Peyer's patch (tissue), 4 donors: ENCODE data around the gene ZFP92. TPM values are rescaled to one million over a fixed set of nuclear protein-coding genes. Genes with fewer than 3 reads are reported as not detected.

ENCODE experiments used
- DNase-seq, 3 donors: peaks; one replicate each; pipeline ENCODE4 v3.0.0-alpha.2; 2017 to 2019
- H3K27ac ChIP-seq, 4 donors: fragments of 200-600 bp; sonication (generic); one replicate each; pipeline ENCODE4 v1.5.1; 2016 to 2019
- H3K27me3 ChIP-seq, 2 donors: fragments of 200-600 bp; sonication (generic); one replicate each; pipeline ENCODE4 v1.5.1; 2019
- H3K36me3 ChIP-seq, 3 donors: fragments of 200-600 bp; sonication (generic); one replicate each; pipeline ENCODE4 v1.5.1; 2016 to 2019
- H3K4me1 ChIP-seq, 4 donors: fragments of 200-600 bp; sonication (generic); one replicate each; pipeline ENCODE4 v1.5.1; 2016 to 2019
- H3K4me3 ChIP-seq, 4 donors: fragments of 200-600 bp; sonication (generic); 1 replicate in 3 of 4; 2 replicates in 1 of 4; pipeline ENCODE4 v1.5.1; 2016 to 2019; ENCODE audit warnings: mild to moderate bottlenecking in 1 of 4
- H3K9me3 ChIP-seq, 4 donors: fragments of 200-600 bp; sonication (generic); one replicate each; pipeline ENCODE4 v1.5.1; 2016 to 2019; ENCODE audit warnings: mild to moderate bottlenecking in 1 of 4
- POLR2A ChIP-seq, 2 donors: fragments of 450-650 bp; IDR thresholded peaks; one replicate each; pipeline ENCODE4 v1.5.1; 2017; ENCODE audit warnings: antibody characterized with exemption in 2 of 2, mild to moderate bottlenecking in 2 of 2, moderate library complexity in 2 of 2
- total RNA-seq, 4 donors: library from RNA; depleted of rRNA; stranded (reverse); fragments of >200 nt; gene quantifications; one replicate each; pipeline ENCODE4 v1.1.0, GENCODE V29; 2016
- TF ChIP-seq, protein P1 (sequence below), 6 experiments: fragments of 450-650 bp in 4 of 6; fragments of 200-600 bp in 2 of 6; sonication (generic) in 1 of 6; IDR thresholded peaks; one replicate each; pipeline ENCODE4 v1.5.1; 2017 to 2019; ENCODE audit warnings: antibody characterized with exemption in 6 of 6, mild to moderate bottlenecking in 3 of 6, moderate library complexity in 1 of 6

ZFP92 gene
- total RNA-seq, 4 donors from 2014 or later, result 0.19 to 2.3 (median 0.81) TPM

- no peak for DNase-seq
- TF ChIP-seq, protein P1, sequence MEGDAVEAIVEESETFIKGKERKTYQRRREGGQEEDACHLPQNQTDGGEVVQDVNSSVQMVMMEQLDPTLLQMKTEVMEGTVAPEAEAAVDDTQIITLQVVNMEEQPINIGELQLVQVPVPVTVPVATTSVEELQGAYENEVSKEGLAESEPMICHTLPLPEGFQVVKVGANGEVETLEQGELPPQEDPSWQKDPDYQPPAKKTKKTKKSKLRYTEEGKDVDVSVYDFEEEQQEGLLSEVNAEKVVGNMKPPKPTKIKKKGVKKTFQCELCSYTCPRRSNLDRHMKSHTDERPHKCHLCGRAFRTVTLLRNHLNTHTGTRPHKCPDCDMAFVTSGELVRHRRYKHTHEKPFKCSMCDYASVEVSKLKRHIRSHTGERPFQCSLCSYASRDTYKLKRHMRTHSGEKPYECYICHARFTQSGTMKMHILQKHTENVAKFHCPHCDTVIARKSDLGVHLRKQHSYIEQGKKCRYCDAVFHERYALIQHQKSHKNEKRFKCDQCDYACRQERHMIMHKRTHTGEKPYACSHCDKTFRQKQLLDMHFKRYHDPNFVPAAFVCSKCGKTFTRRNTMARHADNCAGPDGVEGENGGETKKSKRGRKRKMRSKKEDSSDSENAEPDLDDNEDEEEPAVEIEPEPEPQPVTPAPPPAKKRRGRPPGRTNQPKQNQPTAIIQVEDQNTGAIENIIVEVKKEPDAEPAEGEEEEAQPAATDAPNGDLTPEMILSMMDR (IDR thresholded peaks at IDR 0.05), result no peak
- TF ChIP-seq POLR2A (IDR thresholded peaks at IDR 0.05), result no peak
- Histone ChIP-seq H3K4me3 (no peak overlapping the region), H3K4me1 (no peaks in the 10 kb centered on the region), H3K27me3 (no peaks in the 10 kb centered on the region), H3K27ac (no peak overlapping the region), H3K9me3 (no peaks in the 10 kb centered on the region), H3K36me3 (no peaks in the 10 kb centered on the region)
Measured at GRCh38 chrX:153442463-153442862, 31.2 kb downstream of the ZFP92 start.

GRCh38 chrX:153443476-153444332 lies 32.4 kb downstream of the ZFP92 start:
- Histone ChIP-seq H3K36me3 (no peaks in the 10 kb centered on the region), H3K27ac (no peak overlapping the region), H3K4me1 (no peaks in the 10 kb centered on the region), H3K9me3 (no peaks in the 10 kb centered on the region), H3K4me3 (no peak overlapping the region), H3K27me3 (no peaks in the 10 kb centered on the region)
- no peak for DNase-seq
- TF ChIP-seq, protein P1 (IDR thresholded peaks at IDR 0.05), result no peak

DNA sequence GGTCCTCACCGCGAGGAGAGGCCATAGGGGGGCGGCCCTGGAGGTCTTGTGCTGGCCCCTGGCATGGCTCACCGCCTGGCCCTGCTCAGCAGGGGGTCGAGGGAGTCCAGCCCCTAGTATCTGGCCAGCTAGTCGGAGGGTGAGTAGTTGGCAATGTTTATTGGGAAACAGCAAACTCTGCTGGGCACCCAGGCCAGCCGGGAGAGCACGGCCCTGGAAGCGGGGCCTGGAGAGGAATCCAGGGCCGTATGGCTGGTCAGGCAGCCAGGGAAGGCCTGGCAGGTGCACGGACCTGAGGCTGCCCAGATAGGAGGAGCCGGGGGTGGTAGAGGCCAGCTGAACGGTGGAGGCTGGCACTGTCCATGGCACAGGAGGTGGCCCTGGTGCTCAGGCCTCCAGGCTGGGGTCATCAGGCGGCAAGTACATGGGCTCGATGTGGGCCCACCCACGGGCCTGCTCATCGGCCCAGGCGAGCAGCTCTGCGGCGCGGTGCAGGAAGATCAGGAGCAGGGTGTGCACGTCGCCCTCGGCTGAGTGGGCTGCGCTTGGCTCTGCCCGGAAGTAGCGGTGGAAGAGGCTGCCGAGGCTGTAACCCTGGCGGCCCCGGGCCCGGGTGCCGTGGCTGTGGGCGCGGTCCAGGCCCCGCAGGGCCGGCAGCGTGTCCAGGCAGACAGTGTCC lies 33.2 kb downstream of the ZFP92 start:
- H3K36me3 ChIP-seq, result no peaks in the 10 kb centered on the region
- TF ChIP-seq, protein P1 (IDR thresholded peaks at IDR 0.05), result no peak
- TF ChIP-seq POLR2A (IDR thresholded peaks at IDR 0.05), result no peak
- H3K4me3 ChIP-seq, result no peak overlapping the region
- DNase-seq, result no peak
- no peaks in the 10 kb centered on the region for H3K27me3 ChIP-seq
- no peaks in the 10 kb centered on the region for H3K9me3 ChIP-seq
- no peaks in the 10 kb centered on the region for H3K4me1 ChIP-seq
- H3K27ac ChIP-seq, result no peak overlapping the region

DNA sequence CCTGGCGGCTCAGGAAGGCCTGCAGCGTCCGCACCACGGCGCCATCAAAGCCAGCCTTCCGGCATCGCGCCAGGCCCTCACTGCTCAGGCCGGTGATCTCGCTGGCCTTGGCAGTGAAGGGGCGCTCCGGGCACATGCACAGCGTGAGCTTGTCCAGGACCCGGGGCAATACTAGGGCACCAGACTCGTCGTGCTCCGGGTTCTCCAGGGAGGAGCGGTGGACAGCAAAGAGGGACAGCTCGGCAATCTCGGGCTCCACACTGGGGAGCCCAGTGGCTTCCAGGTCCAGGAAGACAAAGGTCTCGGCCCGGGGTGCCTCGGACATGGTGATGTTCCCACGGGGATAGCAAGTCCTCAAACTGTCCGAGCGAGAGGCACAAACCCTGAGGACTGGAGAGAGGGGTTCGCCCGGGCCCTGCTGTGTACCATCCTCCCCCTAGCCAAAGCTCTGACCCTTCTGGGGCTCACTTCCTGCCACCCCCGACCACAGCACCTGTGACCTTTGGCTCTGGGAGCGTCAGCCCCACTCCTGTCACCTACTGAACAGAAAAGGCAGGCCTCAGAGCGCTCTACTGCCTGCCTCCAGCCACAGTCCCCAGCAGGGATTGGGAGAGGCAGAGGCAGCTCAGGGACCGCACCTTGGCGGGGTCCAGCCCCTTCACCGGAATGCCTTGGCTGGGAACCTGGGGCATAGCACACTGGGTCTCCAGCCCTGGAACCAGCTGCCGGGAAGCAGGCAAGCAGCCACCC lies 34.0 kb downstream of the ZFP92 start:
- H3K27me3 ChIP-seq, result no peaks in the 10 kb centered on the region
- no peaks in the 10 kb centered on the region for H3K9me3 ChIP-seq
- no peak overlapping the region for H3K27ac ChIP-seq
- no peak for TF ChIP-seq POLR2A (IDR thresholded peaks at IDR 0.05)
- TF ChIP-seq, protein P1 (IDR thresholded peaks at IDR 0.05), result no peak
- no peaks in the 10 kb centered on the region for H3K36me3 ChIP-seq
- H3K4me3 ChIP-seq, result no peak overlapping the region
- DNase-seq, result peak in 1 of 3 donors; percentile 34
- no peaks in the 10 kb centered on the region for H3K4me1 ChIP-seq

DNA sequence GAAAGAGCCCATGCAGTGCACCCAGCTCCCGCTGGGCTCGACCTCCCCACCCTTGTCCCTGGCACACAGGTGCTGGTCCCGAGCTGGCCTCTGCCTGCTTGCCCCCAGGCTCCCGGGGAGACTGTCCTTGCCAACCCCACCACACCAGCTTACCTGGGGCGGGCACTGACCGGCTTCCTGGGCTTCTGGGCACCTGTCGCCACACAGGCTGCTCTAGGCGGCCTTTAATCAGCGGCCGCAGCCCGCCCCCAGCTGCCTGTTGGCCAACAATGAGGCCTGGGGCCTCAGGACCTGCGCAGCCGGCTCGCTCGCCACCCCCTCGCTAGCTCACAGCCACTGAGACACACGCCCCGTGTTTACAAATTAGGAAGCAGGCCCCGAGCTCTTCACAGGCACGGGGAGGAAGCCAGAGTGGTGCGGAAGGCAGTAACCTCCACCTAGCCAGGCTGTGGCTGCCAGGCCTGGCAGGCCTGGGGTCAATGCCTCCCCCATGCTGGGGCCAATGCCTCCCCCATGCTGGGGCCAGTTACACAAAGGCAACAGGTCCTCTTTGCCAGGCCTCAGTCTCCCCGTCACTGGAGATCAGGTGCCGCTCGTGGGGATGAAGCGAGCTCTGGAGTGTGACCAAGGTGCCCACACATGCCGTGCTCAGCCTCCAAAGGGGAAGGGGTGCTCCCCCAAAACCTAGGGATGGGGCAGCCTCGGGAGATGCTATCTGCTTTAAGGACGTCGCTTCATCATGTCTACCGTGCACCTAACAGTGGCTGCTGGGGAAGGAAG lies 34.8 kb downstream of the ZFP92 start, which contains the start of gene TREX2:
TSS of gene TREX2 (minus strand) at position 201 of the 780 bp plus-strand sequence. CDS start 626 bp downstream, outside the sequence.
- Histone ChIP-seq H3K9me3 (no peaks in the 10 kb centered on the region), H3K4me1 (no peaks in the 10 kb centered on the region), H3K27ac (no peak within 1 kb of the TSS), H3K27me3 (no peaks in the 10 kb centered on the region), H3K36me3 (no peaks in the 10 kb centered on the region), H3K4me3 (no peak within 1 kb of the TSS)
- peak in 1 of 3 donors; percentile 18 for DNase-seq
- no peak for TF ChIP-seq POLR2A (IDR thresholded peaks at IDR 0.05)
- TF ChIP-seq, protein P1 (IDR thresholded peaks at IDR 0.05), result no peak
